C4-2B (cell line): Measurements from ENCODE around the gene BUB1.

Experiments used
- ZFX ChIP-seq: fragments of 450-650 bp; IDR thresholded peaks from 2 replicates; pipeline ENCODE4 v1.6.1; 2017
- TF ChIP-seq, protein P1 (sequence below): fragments of 450-650 bp; conservative IDR thresholded peaks from 2 replicates; pipeline ENCODE4 v1.5.1; 2017; ENCODE audit warnings: mild to moderate bottlenecking

DNA sequence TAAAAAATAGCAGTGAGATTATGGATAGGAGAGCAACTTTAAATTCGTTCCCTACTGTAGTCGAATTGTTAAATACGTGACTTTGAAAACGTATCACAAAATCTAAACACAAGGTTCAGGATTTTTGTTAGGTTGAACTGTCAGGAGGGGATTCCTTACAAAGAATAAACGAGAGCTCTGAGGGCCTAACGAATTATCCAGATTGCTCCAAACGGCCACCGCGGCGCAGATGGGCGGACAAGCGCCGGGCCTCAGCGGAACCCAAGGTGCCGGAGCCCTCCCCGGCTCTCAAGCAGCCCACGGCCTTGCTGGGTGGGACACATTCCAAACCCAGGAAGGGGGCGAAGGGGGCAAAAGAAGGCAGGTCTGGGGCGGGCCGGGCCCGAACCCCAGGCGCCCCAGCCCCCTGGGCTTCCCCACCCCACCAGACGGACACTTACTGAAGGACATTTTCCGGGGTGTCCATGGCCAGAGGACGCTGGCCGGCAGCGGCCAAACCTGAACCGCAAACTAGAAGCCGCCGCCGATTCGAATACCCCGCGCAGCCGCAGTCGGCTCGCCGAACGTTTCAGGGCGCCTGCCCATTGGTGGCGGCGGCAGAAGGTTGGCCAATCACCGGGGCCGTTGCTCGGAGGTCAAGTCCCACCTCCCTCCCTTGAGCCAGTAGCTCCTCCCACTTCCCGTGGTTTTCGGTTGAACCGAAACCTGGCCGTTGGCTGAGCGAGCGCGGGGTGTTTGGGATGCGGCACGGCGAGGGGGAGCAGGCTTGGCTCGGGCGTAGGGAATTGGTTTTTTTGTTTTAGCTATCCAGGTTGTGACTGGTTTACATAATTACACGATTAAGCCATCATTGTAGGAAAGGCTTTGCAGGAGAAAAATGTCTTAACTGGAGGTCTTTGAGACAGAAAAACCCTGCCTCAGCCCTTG, at the start of gene BUB1:
- TF ChIP-seq, protein P1, sequence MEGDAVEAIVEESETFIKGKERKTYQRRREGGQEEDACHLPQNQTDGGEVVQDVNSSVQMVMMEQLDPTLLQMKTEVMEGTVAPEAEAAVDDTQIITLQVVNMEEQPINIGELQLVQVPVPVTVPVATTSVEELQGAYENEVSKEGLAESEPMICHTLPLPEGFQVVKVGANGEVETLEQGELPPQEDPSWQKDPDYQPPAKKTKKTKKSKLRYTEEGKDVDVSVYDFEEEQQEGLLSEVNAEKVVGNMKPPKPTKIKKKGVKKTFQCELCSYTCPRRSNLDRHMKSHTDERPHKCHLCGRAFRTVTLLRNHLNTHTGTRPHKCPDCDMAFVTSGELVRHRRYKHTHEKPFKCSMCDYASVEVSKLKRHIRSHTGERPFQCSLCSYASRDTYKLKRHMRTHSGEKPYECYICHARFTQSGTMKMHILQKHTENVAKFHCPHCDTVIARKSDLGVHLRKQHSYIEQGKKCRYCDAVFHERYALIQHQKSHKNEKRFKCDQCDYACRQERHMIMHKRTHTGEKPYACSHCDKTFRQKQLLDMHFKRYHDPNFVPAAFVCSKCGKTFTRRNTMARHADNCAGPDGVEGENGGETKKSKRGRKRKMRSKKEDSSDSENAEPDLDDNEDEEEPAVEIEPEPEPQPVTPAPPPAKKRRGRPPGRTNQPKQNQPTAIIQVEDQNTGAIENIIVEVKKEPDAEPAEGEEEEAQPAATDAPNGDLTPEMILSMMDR: no peak
- TF ChIP-seq ZFX: peak; percentile 67
